H1 (cell line): ENCODE results near the gene SIK3. TPM values are rescaled to one million over a fixed set of nuclear protein-coding genes. Genes with fewer than 3 reads are reported as not detected.

Experiments
- CBX5 ChIP-seq: fragments of 300-800, 300-1000 bp; sonication (generic); IDR thresholded peaks from 2 replicates; pipeline ENCODE4 v1.7.1; 2016; ENCODE audit warnings: antibody characterized with exemption, low read length, low read depth
- CEBPB ChIP-seq: IDR thresholded peaks from 2 replicates; pipeline ENCODE4 v1.6.1; 2012; ENCODE audit warnings: low read depth, low read length
- EZH2 ChIP-seq: fragments of 200-600 bp; sonication (generic); IDR thresholded peaks from 2 replicates; pipeline ENCODE4 v1.7.1; 2012; ENCODE audit warnings: low read depth, mild to moderate bottlenecking, moderate library complexity, low read length, inconsistent platforms; ENCODE audit not compliant: severe bottlenecking
- PHF8 ChIP-seq: fragments of 200-600 bp; sonication (generic); conservative IDR thresholded peaks from 2 replicates; pipeline ENCODE4 v1.7.1; 2012; ENCODE audit warnings: low read depth, mild to moderate bottlenecking, inconsistent platforms, low read length, moderate library complexity
- RAD21 ChIP-seq, 2 experiments: IDR thresholded peaks in 1 of 2; conservative IDR thresholded peaks in 1 of 2; 2 replicates each; pipeline ENCODE4 v1.6.1; 2011; ENCODE audit warnings: low read depth in 2 of 2, low read length in 2 of 2, improper control_type of control experiment in 1 of 2, inconsistent platforms in 1 of 2, mild to moderate bottlenecking in 1 of 2, moderate library complexity in 1 of 2
- SIN3A ChIP-seq, 2 experiments: IDR thresholded peaks in 1 of 2; conservative IDR thresholded peaks in 1 of 2; 2 replicates each; pipeline ENCODE4 v1.6.1; 2011 to 2012; ENCODE audit warnings: low read length in 2 of 2, improper control_type of control experiment in 1 of 2, low read depth in 1 of 2, mild to moderate bottlenecking in 1 of 2
- polyA plus RNA-seq, 7 experiments: library from polyadenylated mRNA; depleted of rRNA in 3 of 7; stranded (reverse) in 5 of 7; unstranded in 2 of 7; fragments of >200 nt in 5 of 7; fragments of 200-250 nt in 2 of 7; gene quantifications; 1 replicate in 5 of 7; 2 replicates in 1 of 7; 4 replicates in 1 of 7; pipeline versions ENCODE4 v1.2.1 to v1.2.3, GENCODE V29; 2011 to 2013; ENCODE audit warnings: missing spikeins in 2 of 7, mixed read lengths in 2 of 7
- total RNA-seq: library from RNA; stranded (reverse); fragmentation: NEBNext Ultra II Directional; extraction: Animal tissue kit (Norgen Biotek cat#: 25700); gene quantifications from 2 replicates; pipeline ENCODE4 v1.2.1, GENCODE V29; 2021

Gene SIK3
- total and polyA plus RNA-seq, 2 of the 8 experiments (the other 6 are each of a cell fraction or from before 2014, with no cell fraction given), result 19.9 to 32.1 TPM

DNA sequence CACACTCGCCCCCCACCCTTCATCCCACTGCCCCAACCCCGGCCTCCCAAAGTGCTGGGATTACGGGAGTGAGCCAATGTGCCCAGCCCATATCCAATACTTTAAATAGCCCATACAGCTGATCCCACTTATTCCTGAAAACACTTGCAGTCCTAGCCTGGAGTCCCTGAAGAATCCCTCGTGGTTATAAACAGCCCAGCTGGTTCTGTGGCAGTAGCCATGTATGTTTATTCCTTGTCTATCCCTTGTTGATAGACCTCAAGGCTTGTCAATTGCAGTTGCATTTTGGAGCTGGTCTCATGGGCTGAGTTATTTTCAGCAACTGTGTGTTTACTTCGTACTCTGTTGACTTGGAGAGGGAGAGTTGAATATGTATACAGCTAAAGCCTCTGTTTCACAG lies 24.3 kb upstream of the SIK3 start (continued):
- TF ChIP-seq CEBPB, result no peak
- TF ChIP-seq SIN3A (conservative IDR thresholded peaks at IDR 0.05 in 1 of 2, IDR thresholded peaks at IDR 0.05 in 1 of 2; ENCODE audit: low read depth in 1 of 2, low read length in 2 of 2), result no peak
- no peak for TF ChIP-seq PHF8
- no peak for TF ChIP-seq EZH2
- TF ChIP-seq RAD21 (IDR thresholded peaks at IDR 0.05 in 1 of 2, conservative IDR thresholded peaks at IDR 0.05 in 1 of 2; ENCODE audit: low read depth in 2 of 2, low read length in 2 of 2), result no peak
- no peak for TF ChIP-seq CBX5
